K562 (cell line): Measurements from ENCODE around the gene AKR1C4. TPM values are rescaled to one million over a fixed set of nuclear protein-coding genes. Genes with fewer than 3 reads are reported as not detected.
A peak's percentile ranks its signal among the peaks of the same experiment; 100 is the strongest.
"Not testable (repeated sequence)": the region's sequence is repeated elsewhere in the genome, so short reads cannot be mapped to it uniquely, and the experiment has no call there.

Experiments used
- ATAC-seq: fragments of 200-7000 bp; cut with Tn5 transposase; 3 replicates; pipeline ENCODE4 v1.9.1; 2020; ENCODE audit warnings: moderate library complexity
- BruUV-seq: library from RNA; stranded (reverse); fragments of 400-500 nt; replicated peaks from 2 replicates; lab custom pipeline; 2021; lab: Mats Ljungman, UMichigan
- CTCF ChIA-PET: fragments of 300-600 bp; formaldehyde crosslinking; extraction: SDS; loops from one replicate; lab custom pipeline; 2021; ENCODE audit warnings: low intra/inter-chr PET ratio; lab: Yijun Ruan, JAX
- POLR2A ChIA-PET: fragments of 300-600, 350-650 bp; sonication (Branson Sonifier 250); formaldehyde crosslinking; extraction: SDS; loops from one replicate; lab custom pipeline; 2021; ENCODE audit warnings: antibody characterized with exemption, inconsistent platforms; lab: Yijun Ruan, JAX
- DNase-seq, 4 experiments: peaks; one replicate each; pipeline versions ENCODE4 v3.0.0 to v3.0.0-alpha.2; 2011 to 2018; ENCODE audit warnings: low spot score in 3 of 4, mixed read lengths in 3 of 4; ENCODE audit errors: extremely low read depth in 1 of 4
- FAIRE-seq: peaks from 2 replicates; lab custom pipeline; 2011; peaks lifted over from hg19 to GRCh38; lab: Jason Lieb, UNC
- H2AFZ ChIP-seq: 2 replicates; pipeline ENCODE4 v1.6.0; 2011; ENCODE audit warnings: low read depth, low read length, control low read depth, inconsistent platforms
- H3K27ac ChIP-seq: fragments of 200-600 bp; 3 replicates; pipeline ENCODE4 v1.8.0; 2011; ENCODE audit warnings: low read depth, mild to moderate bottlenecking, control low read depth, inconsistent platforms, low read length, moderate library complexity, mixed read lengths; ENCODE audit errors: extremely low read depth
- H3K27me3 ChIP-seq, 2 experiments: fragments of 300-600 bp in 1 of 2; 2 replicates in 1 of 2; 3 replicates in 1 of 2; pipeline versions ENCODE4 v1.6.0 to v1.8.0; 2011; ENCODE audit warnings: inconsistent platforms in 2 of 2, low read length in 2 of 2, mild to moderate bottlenecking in 1 of 2, mixed read lengths in 1 of 2, moderate library complexity in 1 of 2; ENCODE audit not compliant: control insufficient read depth in 2 of 2, insufficient read depth in 2 of 2
- H3K36me3 ChIP-seq: fragments of 300-600 bp; 3 replicates; pipeline ENCODE4 v1.8.0; 2011; ENCODE audit warnings: mild to moderate bottlenecking, low read length, inconsistent platforms; ENCODE audit not compliant: control insufficient read depth, insufficient read depth
- H3K4me1 ChIP-seq, 2 experiments: fragments of 200-600 bp in 1 of 2; replicated peaks in 1 of 2; 2 replicates in 1 of 2; 3 replicates in 1 of 2; pipeline versions ENCODE4 v1.5.1 to v1.8.0; 2011; ENCODE audit warnings: inconsistent platforms in 2 of 2, low read length in 2 of 2, mild to moderate bottlenecking in 1 of 2, mixed read lengths in 1 of 2, moderate library complexity in 1 of 2; ENCODE audit not compliant: control insufficient read depth in 2 of 2, insufficient read depth in 2 of 2
- H3K4me2 ChIP-seq: 2 replicates; pipeline ENCODE4 v1.6.1; 2011; ENCODE audit warnings: low read length, control low read depth, inconsistent platforms, mixed read lengths; ENCODE audit not compliant: insufficient read depth
- H3K4me3 ChIP-seq: fragments of 200-600 bp; sonication (generic), shearing (Covaris generic); 2 replicates; pipeline ENCODE4 v1.5.1; 2016; ENCODE audit warnings: control low read depth, inconsistent platforms
- H3K79me2 ChIP-seq: fragments of 200-600 bp; 3 replicates; pipeline ENCODE4 v1.8.0; 2011; ENCODE audit warnings: low read length, inconsistent platforms; ENCODE audit not compliant: control insufficient read depth, insufficient read depth
- H3K9ac ChIP-seq, 2 experiments: 2 replicates each; pipeline versions ENCODE4 v1.6.0 to v1.6.1; 2011; ENCODE audit warnings: low read depth in 2 of 2, low read length in 2 of 2, control low read depth in 1 of 2, inconsistent platforms in 1 of 2, mild to moderate bottlenecking in 1 of 2, mixed read lengths in 1 of 2; ENCODE audit not compliant: insufficient read depth in 1 of 2
- H3K9me1 ChIP-seq: one replicate; pipeline ENCODE4 v1.6.0; 2011; ENCODE audit warnings: inconsistent platforms, mild to moderate bottlenecking, low read length, moderate library complexity; ENCODE audit not compliant: control insufficient read depth, insufficient read depth
- H3K9me3 ChIP-seq: replicated peaks from 2 replicates; pipeline ENCODE4 v1.5.1; 2011; ENCODE audit warnings: low read depth, low read length, inconsistent platforms; ENCODE audit not compliant: control insufficient read depth, insufficient read depth
- H4K20me1 ChIP-seq: replicated peaks from 2 replicates; pipeline ENCODE4 v1.6.1; 2011; ENCODE audit warnings: low read length, inconsistent platforms, mixed read lengths; ENCODE audit not compliant: control insufficient read depth, insufficient read depth
- CEBPB ChIP-seq: fragments of 450-650 bp; IDR thresholded peaks from 2 replicates; pipeline ENCODE4 v1.6.1; 2016; ENCODE audit warnings: missing genetic modification characterization, missing compliant biosample characterization
- FOS ChIP-seq: IDR thresholded peaks from 3 replicates; pipeline ENCODE4 v1.6.1; 2011; ENCODE audit not compliant: insufficient read length; ENCODE audit errors: extremely low read depth
- PCBP1 ChIP-seq: fragments of 200-400 bp; formaldehyde crosslinking; IDR thresholded peaks from 2 replicates; pipeline ENCODE4 v1.6.1; 2018; ENCODE audit warnings: mild to moderate bottlenecking, low read depth, low read length; ENCODE audit not compliant: poor library complexity, severe bottlenecking
- POLR2A ChIP-seq: fragments of 450-650 bp; conservative IDR thresholded peaks from 2 replicates; pipeline ENCODE4 v1.6.1; 2016
- RBM17 ChIP-seq: fragments of 200-400 bp; formaldehyde crosslinking; IDR thresholded peaks from 2 replicates; pipeline ENCODE4 v1.6.1; 2017; ENCODE audit warnings: low read depth, mild to moderate bottlenecking, low read length, borderline replicate concordance
- SP1 ChIP-seq: sonication (generic); formaldehyde crosslinking; IDR thresholded peaks from 2 replicates; pipeline ENCODE4 v1.8.1; 2022; ENCODE audit warnings: mild to moderate bottlenecking, missing genetic modification reagents
- STAT5A ChIP-seq: IDR thresholded peaks from 2 replicates; pipeline ENCODE4 v1.6.1; 2012; ENCODE audit warnings: low read length, inconsistent platforms, borderline replicate concordance
- ZHX1 ChIP-seq: fragments of 150-350 bp; conservative IDR thresholded peaks from 2 replicates; pipeline ENCODE4 v1.6.1; 2014; ENCODE audit warnings: low read length
- ZNF445 ChIP-seq: fragments of 250-450 bp; sonication (Bioruptor Pico); IDR thresholded peaks from 2 replicates; pipeline ENCODE4 v1.4.0; 2020; ENCODE audit warnings: low read depth, mild to moderate bottlenecking, moderate library complexity
- ZNF584 ChIP-seq: fragments of 200-800 bp; sonication (Bioruptor generic); IDR thresholded peaks from 2 replicates; pipeline ENCODE4 v1.6.1; 2016; ENCODE audit warnings: low read depth, mild to moderate bottlenecking, missing genetic modification characterization, missing compliant biosample characterization
- WGBS: fragments of 100-300 bp; shearing (Covaris generic); methylation state at CpG from one replicate; pipeline ENCODE4 v1.1.6; 2016; ENCODE audit warnings: low coverage, mixed read lengths; ENCODE audit not compliant: insufficient coverage; ENCODE audit errors: missing lambda C conversion rate; 5-methylcytosine and 5-hydroxymethylcytosine counted together
- in situ Hi-C: fragments of 300-500 bp; cut with MboI; formaldehyde crosslinking; loops from 4 replicates; pipeline ENCODE4 v1.15.0; 2018; ENCODE audit warnings: inconsistent platforms, mixed read lengths
- intact Hi-C: fragments of 100-400 bp; cut with micrococcal nuclease; formaldehyde crosslinking; loops from 2 replicates; pipeline ENCODE4 v1.14.2; 2022
- polyA plus RNA-seq, 8 experiments: library from polyadenylated mRNA; depleted of rRNA in 4 of 8; stranded (reverse) in 5 of 8; unstranded in 3 of 8; fragments of >200 nt; fragmentation: Nextera tagmentation in 2 of 8; fragmentation: Illumina TruSeq in 1 of 8; extraction: Ambion mirVana in 2 of 8; extraction: Trizol in 1 of 8; gene quantifications; 2 replicates each; pipeline versions ENCODE4 v1.2.1 to v1.2.3, GENCODE V29; 2011 to 2014; ENCODE audit warnings: inconsistent platforms in 1 of 8, missing spikeins in 1 of 8
- total RNA-seq, 7 experiments: library from RNA; depleted of rRNA in 6 of 7; stranded (reverse); fragments of >200 nt in 6 of 7; fragmentation: Illumina TruSeq in 2 of 7; extraction: Trizol in 2 of 7; gene quantifications; 2 replicates each; pipeline versions ENCODE4 v1.2.1 to v1.2.3, GENCODE V29; 2011 to 2021; ENCODE audit warnings: low replicate concordance in 1 of 7

The AKR1C4 gene
- total and polyA plus RNA-seq, 9 of the 15 experiments (the other 6 are each of a cell fraction or from before 2014, with no cell fraction given) = 0.13 TPM; not detected in 8

DNA sequence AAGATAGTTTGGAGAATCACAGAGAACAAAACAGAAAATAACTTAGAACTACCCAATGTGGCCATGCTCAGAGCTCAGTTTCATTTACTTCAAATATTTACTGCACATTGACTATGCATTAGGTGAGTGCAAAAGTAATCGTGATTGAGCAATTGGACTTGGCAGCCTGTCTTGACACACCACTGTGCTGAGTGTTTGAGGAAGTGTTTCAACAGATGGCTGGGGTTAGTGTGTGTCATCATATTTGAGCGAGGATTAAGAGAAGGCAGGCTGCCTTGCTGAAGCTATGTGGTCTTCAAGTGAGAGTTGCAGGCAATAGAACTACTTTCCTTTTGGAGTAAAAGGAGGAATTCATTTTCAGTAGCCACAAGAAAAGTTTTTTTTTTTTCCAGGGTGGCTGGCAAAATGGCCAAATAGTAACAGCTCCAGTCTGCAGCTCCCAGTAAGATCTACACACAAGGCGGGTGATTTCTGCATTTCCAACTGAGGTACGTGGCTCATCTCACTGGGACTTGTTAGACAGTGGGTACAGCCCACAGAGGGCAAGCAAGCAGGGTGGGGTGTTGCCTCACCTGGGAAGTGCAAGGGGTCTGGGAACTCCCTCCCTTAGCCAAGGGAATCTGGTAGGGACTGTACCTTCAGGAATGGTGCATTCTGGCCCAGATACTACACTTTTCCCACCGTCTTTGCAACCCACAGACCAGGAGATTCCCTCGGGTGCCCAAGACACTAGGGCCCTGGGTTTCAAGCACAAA, 37.6 kb downstream of the AKR1C4 start (continued):
- TF ChIP-seq ZHX1 (no peak), SP1 (CRISPR knock-in tag) (no peak), STAT5A (no peak), PCBP1 (no peak), RBM17 (no peak), FOS (no peak), CEBPB (tag) (peak; percentile 93), ZNF445 (CRISPR knock-in tag) (no peak), POLR2A (no peak), ZNF584 (no peak)
- TF ChIP-seq, all 486 proteins: peak for 3

DNA sequence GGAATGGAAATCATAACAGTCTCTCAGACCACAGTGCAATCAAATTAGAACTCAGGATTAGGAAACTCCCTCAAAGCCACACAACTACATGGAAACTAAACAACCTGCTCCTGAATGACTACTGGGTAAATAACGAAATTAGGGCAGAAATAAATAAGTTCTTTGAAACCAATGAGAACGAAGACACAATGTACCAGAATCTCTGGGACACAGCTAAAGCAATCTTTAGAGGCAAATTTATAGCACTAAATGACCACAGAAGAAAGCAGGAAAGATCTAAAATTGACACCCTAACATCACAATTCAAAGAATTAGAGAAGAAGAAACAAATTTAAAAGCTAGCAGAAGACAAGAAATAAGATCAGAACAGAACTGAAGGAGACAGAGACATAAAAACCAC, 40.9 kb downstream of the AKR1C4 start:
- H3K36me3 ChIP-seq, H3K79me2 ChIP-seq, H2AFZ ChIP-seq, DNase-seq, H3K9me3 ChIP-seq, POLR2A ChIA-PET, H3K9ac ChIP-seq, FAIRE-seq, H3K4me1 ChIP-seq, BruUV-seq, intact Hi-C loops, in situ Hi-C loops, CTCF ChIA-PET, H3K4me3 ChIP-seq, H4K20me1 ChIP-seq, H3K27ac ChIP-seq, H3K4me2 ChIP-seq, ATAC-seq, H3K27me3 ChIP-seq, H3K9me1 ChIP-seq: not testable (repeated sequence)
- 0% methylated on average over 2 of the region's 2 CpGs for WGBS
